GM10847 (cell line): ENCODE data around the gene EPB41L1.

Experiments
- POLR2A ChIP-seq: IDR thresholded peaks from 2 replicates; pipeline ENCODE4 v1.6.1; 2011; ENCODE audit not compliant: insufficient read length; ENCODE audit errors: extremely low read depth

EPB41L1 gene

DNA sequence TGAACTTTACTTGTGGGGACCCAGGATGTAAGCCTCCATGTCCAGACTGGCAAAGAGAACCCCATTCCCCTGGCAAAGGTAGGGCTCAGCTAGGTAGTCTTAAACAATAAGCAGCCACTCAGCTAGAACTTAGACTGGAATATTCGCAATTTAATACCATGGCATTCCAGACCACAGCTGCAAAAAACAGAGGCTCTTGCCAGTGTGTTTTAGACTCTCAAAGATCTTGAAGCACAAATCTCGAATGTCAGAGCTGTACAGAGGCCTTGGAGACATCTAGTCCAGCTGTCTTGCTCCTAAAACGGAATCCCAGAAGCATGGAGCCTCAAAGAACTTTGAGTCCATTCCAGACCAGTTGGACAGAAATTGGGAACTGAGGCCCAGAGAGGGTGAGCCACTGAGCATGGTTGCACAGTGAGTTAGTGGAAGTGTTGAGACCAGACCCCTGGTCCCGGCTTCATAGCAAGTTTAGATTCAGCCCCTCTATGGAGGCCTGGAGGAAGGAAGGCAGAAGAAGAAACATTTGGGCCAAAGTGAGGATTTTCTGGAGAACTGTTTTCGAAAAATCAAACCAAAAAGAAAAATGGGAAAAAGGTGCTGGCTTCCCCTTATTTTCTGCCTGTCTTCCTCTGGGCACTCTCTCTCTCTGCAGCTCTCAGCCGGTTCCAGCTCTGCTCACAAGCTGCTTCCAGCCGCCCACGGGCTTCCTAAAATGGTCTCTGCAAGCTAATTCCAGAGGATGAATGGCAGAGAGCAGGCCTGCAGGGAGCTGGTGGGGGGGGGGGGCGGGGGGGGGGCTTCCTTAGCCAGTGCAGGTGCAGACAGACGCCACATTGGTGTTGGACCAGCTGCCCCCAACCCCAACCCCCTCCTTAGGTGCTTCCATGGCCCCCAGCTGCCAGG lies 114.2 kb downstream of the EPB41L1 start:
- TF ChIP-seq POLR2A = no peak

DNA sequence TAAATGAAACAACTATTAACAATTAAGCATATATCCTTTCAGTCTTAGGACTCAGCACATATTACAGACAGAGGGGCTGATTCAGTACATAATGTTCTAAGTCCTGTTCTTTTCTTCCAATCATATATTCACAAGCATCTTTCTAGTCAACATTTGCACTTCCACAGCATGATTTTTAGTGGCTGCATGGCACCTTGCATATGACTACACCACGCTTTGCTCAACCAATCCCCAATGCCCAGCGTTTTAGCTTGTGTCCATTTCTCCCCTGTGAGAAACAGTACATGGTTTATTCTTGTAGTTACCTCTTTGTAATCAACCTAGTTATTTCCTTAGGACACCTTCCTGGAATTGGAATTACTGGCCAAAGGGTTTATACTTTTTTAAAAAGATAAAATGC lies 115.0 kb downstream of the EPB41L1 start:
- no peak for TF ChIP-seq POLR2A

DNA sequence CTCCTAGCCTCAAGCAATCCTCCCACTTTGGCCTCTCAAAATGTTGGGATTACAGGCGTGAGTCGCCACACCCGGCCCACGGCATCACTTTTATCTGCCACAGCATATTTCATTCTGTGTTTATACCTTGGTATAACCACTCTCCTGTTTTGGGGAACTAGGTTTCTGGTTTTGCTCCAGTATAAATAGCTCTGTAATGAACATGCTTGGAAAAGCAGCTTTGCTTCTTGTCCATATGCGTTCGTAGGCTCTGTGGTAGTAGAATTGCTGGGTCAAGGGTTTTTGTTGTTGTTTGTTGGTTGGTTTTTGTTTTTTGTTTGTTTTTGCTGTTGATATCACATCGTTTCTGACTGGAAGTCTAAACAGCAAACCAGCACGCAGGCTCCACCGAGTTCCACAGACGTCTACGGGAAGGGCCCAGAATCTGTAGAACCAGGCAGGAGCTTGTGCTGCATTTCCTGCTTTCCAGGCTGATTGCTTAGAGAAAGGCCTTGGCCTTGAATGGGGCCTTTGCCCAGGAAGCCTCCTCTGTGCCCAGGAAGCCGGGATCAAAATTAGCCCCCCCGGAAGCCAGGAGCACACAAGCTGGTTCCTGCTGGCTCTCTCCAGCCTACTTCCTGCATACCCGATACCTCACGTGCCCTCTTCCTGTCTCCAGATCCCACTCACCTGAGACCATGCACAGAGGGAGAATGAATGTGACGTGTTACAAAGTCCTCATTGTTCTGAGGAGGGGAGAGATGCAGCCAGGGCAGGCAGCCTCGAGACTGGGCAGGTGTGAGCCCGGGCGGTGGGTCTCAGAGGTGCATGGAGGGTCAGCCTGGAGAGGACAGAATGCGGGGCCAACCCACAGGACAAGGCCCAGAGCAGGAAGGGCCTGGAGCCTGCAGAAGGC lies 116.5 kb downstream of the EPB41L1 start:
- no peak for TF ChIP-seq POLR2A

DNA sequence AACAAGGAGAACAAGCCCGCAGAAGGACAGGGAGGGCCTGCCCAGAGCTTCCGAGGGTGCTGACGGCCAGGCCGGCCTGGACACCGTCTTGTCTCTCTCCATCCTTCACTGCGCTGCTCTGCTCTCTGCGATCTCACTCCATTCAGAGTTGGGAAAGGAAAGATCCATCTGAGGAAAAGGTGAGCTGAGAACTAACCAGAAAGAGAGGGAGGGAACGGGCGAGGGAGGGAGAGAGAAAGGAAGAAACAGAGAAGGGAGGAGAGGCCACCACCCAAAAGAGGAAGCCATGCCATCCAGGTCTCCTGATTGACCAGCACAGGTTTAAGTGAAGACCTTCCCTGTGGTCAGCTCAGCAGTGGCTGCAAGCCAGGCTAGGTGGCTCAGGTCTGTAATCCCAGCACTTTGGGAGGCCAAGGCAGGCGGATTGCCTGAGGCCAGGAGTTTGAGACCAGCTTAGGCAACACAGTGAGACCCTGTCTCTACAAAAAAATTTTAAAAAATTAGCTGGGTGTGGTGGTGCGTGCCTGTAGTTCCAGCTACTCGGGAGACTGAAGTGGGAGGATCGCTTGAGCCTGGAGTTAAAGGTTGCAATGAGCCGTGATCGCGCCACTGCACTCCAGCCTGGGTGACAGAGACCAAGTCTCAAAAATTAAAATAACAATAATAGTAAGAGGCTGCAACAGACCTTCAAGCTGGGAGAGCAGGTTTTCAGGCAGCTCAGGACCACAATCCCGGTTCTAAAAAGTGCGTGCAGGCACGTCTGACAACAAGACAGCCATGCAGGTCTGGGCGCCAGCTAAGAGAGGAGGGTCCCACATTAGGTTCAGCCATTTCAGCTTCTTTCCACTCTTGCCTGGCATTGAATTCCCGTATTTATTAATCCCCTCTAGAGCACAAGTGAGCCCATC lies 117.4 kb downstream of the EPB41L1 start:
- TF ChIP-seq POLR2A = no peak

DNA sequence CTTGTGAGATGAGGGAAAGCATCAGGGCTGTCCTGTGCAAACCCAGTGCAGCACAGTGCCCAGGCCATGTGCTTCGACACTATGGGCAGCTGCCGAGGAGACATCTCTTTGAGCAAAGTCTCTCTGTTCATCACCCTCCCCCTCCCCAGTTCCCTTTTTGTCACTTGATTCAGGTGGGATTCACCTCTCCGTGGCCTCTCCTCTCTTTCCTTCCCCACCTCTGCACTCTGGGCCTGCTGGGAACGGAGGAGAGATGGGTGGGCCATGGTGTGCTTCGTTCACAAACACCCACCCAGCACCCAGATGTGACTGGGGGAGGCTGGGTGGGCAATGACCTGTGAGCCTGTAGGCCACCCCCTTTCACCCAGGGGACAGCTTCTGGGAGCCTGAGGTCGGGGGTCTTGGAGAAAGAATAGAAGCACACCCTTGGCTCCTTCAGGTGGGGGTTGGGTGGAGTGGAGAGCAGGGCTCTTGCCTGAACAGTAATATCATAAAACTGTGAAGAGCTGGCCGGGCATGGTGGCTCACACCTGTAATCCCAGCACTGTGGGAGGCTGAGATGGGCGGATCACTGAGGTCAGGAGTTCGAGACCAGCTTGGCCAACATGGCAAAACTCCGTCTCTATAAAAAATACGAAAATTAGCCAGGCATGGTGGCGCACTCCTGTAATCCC lies 118.1 kb downstream of the EPB41L1 start:
- no peak for TF ChIP-seq POLR2A

DNA sequence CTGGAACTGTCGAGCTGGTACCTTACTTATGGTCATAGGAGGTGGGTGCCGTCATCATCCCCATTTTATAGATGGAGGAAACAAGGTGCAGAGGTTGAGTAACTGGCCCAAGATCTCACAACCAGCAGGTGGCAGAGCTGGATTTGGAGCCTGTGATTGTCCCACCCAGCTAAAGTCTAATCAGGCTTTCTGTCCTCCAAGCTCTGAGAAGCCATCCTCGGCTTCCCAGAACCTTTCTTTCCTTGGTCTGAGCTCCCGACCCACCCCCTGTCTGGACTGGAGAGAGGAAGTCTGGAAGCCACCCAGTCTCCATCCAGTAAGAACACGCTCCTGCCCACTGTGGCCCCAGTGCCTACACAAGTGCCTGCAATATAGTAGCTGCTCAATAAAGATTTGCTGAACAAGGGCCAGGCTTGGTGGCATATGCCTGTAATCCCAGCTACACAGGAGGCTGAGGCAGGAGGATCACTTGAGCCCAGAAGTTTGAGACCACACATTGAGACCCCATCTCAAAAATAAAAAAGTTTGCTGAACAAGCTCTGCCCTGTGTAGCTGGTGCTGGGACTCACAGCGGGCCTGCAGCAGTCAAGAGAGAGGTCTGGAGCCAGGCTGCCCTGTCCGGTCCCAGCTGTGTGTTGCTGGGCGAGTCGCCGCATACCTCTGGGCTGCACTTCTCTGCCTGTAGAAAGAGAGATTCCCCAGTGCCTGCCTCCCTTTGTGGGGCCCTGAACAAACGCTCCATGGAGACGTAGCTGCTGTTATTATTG lies 119.1 kb downstream of the EPB41L1 start:
- no peak for TF ChIP-seq POLR2A

DNA sequence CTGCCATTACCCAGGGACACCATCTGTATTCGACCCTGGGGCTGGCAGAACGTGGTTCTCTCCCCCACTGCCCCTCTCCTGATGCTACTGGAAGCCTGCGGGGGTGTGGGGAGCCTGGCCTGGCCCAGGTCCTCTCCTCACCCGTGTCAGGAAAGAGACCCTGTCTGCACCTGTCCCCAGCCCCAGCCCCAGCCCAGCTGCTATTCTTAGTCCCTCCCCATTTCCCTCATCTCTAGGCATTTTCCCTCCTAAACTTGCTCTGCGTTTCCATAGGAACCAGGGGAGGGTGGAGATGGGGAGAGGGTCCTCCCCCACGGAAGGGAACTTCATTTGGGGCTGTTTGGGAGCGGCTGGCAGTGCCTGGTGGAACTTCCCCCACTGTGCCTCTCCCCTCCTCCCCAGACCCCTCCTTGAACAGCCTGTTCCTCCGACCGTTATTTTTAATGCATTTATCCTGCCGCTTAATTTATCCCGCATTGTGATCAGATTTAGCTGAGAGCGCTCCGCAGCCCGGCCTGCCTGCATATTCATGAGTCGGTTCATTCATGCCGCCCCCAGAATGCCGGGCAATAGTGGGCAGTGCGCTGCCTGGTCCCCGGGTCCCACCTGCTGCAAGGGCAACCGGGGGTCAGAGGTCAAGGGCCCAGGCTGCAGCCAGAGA lies 119.8 kb downstream of the EPB41L1 start:
- TF ChIP-seq POLR2A = no peak

DNA sequence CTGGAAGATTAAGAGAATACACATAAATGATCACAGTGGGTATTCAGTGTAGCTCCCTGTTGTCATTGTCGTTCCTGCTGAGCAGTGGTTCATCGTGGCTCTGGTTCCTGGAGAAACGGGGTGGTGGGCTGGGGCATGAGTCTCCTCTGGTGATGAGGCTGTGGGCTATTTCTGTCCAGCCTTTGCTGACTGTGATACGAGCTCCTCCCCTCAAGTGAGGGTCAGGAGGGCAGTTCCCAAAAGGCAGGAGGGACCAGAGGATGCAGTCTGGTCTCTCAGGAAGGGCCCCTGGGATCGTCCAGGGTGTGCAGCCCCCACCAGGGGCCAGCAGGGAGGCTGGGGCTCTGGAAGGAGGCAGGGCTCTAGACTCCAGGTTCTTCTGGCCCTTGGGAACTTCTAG lies 120.5 kb downstream of the EPB41L1 start:
- TF ChIP-seq POLR2A = no peak

DNA sequence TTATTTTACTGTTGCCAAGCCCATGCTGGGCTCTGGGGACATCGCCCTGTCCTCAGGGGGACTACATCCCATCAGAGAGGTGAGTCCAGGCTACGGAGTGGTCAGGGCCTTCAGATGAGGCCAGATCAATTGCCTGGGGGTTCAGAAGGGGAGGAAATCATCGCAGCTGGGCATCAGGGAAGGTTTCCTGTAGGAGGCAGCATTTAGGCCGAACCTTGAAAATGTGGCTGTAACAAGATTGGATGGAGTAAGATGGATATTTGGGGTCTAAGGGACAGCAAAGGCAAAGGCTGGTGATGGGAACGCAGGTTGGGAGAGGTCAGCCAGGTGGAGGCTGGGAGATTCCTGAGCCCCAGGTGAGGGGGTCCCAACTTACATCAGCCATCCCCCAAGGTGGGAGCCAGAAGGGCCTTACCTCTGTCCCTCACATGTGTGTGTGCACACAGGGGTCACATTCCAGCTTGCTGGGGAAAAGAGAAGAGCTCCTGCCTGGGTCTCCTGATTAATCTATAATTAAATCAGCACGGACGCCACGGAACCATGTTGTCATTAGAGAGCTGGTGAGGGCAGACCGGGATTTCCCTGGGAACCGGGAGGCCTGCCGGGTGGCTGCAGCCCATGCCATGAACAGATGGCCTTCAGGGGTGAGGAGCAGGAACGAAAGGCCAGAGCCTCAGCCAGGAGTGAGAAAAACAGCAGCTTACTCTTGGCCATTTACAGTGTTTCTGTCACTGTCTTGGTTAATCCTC lies 121.1 kb downstream of the EPB41L1 start:
- no peak for TF ChIP-seq POLR2A

DNA sequence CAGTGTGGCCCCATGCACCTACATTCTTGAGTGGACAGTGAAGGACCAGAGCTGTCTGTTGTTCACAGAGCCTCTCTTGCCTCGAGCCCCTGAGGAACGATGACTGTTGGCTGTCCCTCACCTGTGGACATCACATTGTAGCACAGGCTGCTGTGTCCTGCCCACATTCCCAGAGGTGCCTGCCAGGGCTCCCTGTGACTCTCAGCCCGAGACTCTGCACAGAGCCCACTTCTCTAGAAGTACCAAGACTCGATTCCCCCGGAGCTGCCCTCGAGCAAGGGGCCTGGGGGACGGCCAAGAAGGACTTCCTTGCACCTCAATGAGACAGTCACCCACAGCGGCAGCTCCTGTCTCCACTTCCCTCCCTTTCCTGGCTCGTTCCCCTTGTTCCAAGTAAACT lies 123.0 kb downstream of the EPB41L1 start:
- no peak for TF ChIP-seq POLR2A

DNA sequence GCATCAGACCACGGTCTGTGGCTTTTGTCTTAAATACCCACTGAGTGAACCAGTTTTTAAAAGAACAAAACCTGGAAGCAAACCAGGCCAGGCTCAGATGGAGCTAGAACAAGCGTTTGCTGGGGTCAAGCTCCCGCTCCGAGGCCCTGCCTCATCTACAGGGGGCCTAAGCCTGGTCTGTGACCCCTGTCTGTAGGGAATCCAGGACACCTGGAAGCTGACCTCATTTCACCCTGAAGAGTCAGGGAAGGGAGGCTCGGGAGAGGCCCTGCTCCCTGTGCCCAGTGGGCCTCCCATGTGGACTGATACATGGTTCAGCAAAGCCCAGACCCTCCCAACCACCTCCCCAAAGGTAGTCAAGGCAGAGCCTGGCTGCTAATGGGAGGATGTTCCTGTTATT lies 124.8 kb downstream of the EPB41L1 start:
- TF ChIP-seq POLR2A = no peak

DNA sequence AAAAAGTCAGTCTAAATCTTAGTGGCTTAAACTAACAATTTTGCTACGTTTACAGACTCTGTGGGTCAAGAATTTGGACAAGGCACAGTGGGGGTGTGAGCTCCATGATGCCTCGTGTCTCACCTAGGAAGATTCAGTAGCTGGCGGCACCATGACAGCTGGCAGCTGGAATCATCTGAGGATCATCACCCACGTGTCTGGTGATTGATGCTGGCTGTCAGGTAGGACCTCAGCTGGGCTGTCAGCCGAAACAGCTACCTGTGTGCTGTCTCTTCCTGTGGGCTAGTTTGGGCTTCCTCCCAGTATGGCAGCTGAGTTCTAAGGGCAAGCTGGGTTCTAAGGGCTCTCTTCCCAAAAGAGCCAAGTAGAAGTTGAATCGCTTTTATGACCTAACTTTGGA lies 125.2 kb downstream of the EPB41L1 start:
- no peak for TF ChIP-seq POLR2A
